A549 treated with Mapracorat at 1 μM for 4 hours (cell line): ENCODE data around the gene MCU. TPM values are rescaled to one million over a fixed set of nuclear protein-coding genes. Genes with fewer than 3 reads are reported as not detected.

ENCODE experiments used
- total RNA-seq: library from RNA; stranded (reverse); fragments of 200-300 nt; extraction: Qiagen RNA extraction; gene quantifications from 5 replicates; pipeline ENCODE4 v1.2.3, GENCODE V29; 2022

Gene MCU, protein sequence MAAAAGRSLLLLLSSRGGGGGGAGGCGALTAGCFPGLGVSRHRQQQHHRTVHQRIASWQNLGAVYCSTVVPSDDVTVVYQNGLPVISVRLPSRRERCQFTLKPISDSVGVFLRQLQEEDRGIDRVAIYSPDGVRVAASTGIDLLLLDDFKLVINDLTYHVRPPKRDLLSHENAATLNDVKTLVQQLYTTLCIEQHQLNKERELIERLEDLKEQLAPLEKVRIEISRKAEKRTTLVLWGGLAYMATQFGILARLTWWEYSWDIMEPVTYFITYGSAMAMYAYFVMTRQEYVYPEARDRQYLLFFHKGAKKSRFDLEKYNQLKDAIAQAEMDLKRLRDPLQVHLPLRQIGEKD
- total RNA-seq, result 25.6 to 31.2 TPM (median 29.2 TPM) in 5 replicates

GRCh38 chr10:72691863-72692743, at the start of gene MCU:
Gene MCU (plus strand): TSS chr10:72692143. CDS start chr10:72692152, 9 bp downstream.

GRCh38 chr10:72893136-72893798, 201.3 kb downstream of the MCU start, which contains the start of gene OIT3:
Gene OIT3 (plus strand): TSS chr10:72893739. CDS start chr10:72893799, 60 bp downstream.

Other genes with a start within 250 kb of the MCU start
- gene MICU1, start 66.1 kb upstream of the MCU start, total RNA-seq, result 51.3 to 60.2 TPM (median 53.4 TPM) in 5 replicates
- 0.11 TPM in 1 of 5 replicates, not detected in the others for gene OIT3, start 201.6 kb downstream of the MCU start, total RNA-seq